TTC549 (cell line): ENCODE data around the gene ASB5.

Source experiments
- FAIRE-seq: peaks from 2 replicates; lab custom pipeline; 2012; peaks lifted over from hg19 to GRCh38; lab: Jason Lieb, UNC

Gene ASB5

DNA sequence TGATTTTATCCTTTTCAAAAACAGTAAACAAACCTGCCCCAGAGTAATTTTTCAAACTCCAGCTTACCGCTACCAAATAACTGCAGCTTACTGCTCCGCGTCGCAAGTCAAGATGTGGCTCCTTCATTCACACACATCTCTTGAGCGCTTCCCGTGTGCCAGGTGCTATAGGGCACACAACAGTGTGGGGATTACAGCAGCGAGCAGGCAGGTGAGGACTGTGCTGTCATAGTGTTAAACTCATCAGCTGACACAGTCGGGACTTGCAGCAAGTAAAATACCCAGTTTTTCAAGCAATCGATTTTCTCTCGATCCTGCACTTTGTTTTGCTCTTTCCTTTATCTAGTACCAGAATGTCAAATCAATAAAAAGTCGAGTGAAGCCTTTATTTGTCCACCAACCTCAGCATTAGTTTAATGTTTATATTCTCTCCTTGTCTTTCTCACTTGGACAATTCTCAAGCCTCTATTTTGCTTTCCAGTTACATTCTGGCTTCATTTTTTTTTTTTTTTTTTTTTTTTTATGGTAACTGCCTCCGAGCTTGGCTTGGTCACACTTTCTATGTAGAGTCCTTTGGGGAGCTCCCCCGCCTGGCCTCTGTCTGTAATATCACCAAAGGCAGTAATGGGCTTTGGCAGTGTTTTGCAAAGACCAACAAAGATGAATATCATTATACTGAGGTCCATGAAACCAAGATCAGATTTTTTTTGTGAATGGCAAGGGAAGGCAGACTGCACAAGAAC is 8.3 kb upstream of the ASB5 start:
- peak; percentile 3 for FAIRE-seq

- no peak for FAIRE-seq
Observed at GRCh38 chr4:176276710-176277109, 7.7 kb upstream of the ASB5 start.

GRCh38 chr4:176274441-176274840 is 5.4 kb upstream of the ASB5 start:
- FAIRE-seq = no peak

DNA sequence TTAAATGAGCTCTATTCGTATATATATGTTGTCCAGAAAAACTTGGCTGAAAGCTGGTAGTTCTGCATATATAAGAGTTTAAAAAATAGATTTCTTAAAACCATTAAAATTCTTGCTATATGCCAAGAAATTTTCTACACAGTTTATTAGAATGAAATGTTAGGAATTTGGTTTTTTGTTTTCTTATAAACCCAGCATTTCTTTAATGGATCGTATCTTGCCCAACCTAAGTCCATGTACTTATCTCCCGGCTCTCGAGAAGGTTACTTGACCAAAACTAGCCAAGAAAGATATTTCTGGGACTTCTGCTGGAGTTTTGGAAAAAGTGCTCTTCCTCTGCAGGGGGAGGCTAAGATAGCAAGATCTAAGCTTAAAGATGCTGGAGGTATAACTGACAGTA is 4.7 kb upstream of the ASB5 start:
- FAIRE-seq = no peak

DNA sequence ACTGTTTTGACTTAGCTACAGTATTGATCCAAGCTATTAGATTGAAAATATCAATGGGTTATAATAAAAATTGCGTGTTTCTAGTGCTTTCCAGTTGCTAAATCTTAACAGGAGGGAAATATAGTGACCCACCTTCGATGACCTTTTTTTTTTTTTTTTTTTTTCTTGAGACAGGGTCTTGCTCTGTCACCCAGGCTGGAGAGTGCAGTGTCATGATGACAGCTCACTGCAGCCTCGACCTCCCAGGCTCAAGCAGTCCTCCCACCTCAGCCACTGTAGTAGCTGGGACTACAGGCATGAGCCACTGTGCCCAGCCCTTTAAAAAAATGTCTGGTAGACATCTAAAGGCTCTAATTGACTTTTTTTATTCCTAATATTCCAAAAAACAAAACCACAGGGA is 3.8 kb upstream of the ASB5 start:
- no peak for FAIRE-seq

GRCh38 chr4:176271749-176272148 is 2.7 kb upstream of the ASB5 start:
- FAIRE-seq = no peak

DNA sequence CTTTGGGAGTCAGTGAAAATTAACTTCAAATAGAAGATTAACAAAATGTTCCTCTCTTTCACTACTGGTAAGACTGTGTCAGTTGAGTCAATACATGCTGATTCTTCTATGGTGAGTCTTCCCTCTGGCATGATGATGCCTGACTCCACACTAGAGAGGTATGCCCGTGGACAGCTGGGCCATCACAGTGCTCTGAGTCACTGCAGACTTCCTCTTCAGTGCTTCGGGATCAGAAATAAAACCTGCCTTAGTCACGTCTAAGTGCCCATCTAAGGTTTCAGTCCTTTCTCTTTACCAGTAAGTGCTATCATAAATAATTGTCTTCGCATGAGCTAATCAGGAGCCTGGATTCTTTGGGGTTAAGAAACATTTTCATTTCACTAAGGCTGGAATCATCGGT is 1.6 kb upstream of the ASB5 start:
- FAIRE-seq = no peak

DNA sequence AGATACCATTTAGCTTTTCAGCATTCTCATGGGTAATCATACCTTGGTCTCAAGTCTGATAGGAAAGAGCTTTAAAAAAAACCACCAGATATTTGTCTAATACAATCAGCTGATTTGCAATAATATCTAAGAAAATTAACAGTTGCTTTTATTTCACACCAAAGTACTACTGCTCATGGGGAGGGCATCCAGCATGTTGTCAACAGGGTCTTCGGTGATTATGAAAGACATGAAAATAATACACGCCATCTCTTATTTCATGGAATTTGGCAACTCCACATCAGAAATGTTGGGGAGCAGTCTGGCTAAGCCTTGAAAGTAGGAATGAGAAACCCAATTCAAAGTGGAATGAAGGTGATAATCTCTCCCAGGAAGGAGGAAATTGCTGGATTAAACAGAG is 3.0 kb downstream of the ASB5 start:
- FAIRE-seq = no peak

DNA sequence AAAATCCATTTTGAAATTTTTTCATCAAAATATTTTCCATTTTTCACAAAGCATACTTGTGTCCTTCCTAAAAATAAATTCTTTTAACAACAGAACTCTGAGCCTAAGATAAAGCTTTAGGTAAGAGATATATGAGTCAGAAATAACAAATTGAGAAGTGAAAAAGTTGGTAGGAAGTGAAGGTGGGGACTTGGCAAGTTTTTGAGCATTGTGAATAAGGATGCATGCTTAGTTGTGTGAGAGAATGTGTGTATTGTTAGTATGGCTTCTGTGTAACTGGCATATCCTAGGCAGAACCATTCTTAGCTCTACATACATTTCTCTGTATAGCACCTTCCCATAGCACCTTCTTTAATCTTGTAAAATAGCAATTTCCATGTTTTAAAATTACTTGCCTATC is 6.8 kb downstream of the ASB5 start:
- FAIRE-seq = no peak

- no peak for FAIRE-seq
Observed at GRCh38 chr4:176261481-176261880, 7.5 kb downstream of the ASB5 start.

GRCh38 chr4:176261018-176261417 is 8.0 kb downstream of the ASB5 start:
- no peak for FAIRE-seq

DNA sequence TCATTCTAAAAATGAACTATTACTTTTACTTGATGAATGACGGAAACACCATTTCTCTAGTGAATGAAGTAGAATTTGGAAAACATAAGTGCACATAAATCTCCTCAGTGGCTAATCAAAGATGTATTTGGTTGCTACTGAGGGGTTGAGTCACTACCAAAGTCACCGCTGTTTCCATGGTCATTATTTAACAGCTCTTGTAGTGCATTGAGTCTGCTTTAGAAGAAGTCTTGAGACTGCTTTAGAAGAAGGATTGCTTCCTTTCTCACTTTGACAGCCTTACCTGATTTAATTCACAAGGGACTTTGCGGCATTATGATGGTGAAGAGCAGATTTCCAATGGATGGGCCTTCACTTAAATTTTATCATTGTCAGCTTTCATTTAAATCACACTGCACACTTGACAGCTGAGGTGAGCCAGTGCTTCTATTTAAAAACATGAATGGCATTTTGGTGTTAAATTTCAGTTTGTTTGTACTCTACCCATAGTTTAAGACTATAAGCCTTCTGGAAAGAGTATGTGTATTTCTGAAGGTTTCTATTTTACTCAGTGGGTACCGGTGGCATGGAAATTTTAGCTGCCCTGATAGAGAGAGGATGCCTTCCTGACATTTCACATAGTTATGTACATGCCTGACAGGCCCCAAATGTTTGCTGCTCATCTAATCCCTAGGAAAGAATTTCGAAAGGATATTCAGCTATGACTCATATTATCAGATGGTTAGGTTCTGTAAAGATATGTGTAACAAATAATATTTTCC is 9.5 kb downstream of the ASB5 start:
- no peak for FAIRE-seq

DNA sequence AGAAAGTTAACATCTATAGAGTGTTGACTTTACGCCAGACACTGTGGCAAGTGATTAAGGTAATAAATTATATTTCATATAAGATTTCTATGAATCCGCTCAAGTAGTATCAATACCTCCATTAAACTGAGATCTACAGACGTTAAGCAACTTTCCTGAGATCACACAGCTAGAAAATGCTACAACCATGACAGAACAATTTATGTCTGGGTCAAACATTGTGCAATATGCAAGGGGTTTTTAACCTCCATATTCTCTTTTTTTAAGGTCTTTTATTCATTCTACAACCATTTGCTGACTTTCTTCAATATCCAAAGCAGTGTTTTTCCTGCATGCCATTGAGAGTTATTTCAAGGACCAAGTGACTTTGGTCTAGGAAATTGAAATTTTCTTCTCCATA is 10.9 kb downstream of the ASB5 start:
- FAIRE-seq = no peak

GRCh38 chr4:176256921-176257320 is 12.1 kb downstream of the ASB5 start:
- FAIRE-seq = no peak

GRCh38 chr4:176242764-176243347 is 26.2 kb downstream of the ASB5 start:
- FAIRE-seq = no peak

DNA sequence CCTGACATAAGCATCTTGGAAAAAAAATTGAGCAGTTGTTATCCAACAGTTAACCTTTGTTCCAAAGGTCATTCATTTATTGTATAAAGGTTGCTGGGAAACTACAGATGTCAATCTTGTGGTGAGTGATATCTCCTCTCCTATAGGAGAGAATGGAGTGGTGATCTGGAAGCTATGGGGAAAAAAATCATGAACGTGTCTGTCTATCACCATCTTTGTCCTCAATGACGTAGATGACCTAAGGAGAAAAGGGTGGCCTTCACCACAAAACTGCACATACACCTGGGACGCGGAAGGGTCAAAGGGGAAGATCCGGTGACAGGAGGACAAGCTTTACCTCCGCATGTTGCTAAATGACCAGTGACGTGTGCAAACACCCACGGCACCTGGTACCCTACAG is 27.3 kb downstream of the ASB5 start:
- no peak for FAIRE-seq

DNA sequence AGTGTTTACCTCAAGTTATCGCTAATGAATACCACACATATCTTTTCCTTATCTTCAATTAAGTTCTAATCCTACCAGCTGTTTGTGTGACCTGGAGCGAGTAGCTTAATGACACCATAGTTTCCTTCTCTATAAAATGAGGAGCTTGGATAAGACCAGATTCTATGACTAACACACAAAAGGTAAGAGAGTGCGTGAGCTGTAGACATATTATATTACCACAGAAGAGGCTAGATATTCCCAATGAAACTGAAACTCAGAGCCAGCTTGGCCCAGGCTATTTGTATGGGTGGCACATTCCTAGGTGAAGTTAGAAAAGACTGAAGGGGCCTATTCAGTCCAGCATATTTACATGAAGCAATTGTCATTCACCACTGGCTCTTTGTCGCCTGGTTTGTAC is 30.2 kb downstream of the ASB5 start:
- no peak for FAIRE-seq

DNA sequence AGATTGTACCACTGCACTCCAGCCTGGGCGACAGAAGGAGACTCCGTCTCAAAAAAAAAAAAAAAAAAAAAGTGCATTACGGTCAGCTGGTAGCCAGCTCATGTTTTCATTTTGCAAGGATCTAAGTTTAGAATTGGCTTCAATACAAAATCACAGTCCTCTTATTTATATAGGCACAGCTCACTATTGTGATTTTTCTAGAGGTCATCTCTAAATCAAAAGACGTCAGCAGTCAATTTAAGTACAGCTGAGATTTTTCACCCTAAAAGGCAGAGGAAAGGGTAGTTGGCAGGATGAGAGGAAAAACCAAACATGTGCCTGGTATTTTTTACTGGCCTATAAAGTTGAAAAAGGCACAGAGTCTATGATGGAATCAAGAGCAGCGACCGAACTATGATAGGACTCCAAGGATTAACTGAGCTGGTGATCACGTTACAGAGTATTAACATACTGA is 30.8 kb downstream of the ASB5 start:
- no peak for FAIRE-seq

GRCh38 chr4:176236946-176237345 is 32.1 kb downstream of the ASB5 start:
- FAIRE-seq = no peak

- no peak for FAIRE-seq
Observed at GRCh38 chr4:176230836-176231235, 38.2 kb downstream of the ASB5 start.

DNA sequence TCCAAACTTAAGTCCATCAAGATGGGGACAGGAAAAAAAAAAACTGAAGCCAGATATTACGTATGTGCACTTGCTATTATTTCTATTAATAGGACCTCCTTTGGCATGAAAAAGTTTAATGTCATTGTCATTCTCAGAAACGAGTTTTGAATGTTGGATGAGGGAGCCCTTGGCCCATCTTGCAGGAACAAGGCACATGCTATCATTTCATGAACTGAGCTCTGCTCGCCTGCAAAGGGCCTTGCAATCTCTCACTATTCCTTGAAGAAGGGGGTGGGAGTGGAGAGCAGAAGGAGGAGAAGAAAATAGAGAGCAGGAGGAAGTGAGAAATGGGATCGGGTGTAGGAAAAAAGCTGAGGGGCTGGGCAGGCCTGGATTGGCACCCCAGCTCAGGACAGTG is 39.4 kb downstream of the ASB5 start:
- no peak for FAIRE-seq

DNA sequence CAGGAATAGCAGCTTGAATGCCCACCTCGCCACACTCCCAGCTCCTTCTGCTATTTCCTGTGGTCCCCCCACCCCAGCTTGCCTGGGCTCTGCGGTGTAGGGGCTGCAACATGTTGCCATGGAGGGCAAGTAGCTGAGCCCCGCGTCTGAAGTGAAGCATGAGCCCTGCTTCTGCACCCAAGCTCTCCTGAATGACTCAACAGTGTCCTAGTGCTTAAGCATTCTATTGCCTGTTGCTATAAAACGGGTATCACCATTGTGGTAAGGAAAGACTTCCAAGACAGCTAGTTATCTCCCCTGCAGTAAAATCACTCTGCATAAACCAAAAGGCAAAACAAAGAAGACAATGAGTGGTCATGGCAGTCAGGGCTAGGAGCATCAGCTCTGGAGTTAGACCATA is 42.3 kb downstream of the ASB5 start:
- no peak for FAIRE-seq

- FAIRE-seq = no peak
Observed at GRCh38 chr4:176223561-176223960, 45.5 kb downstream of the ASB5 start.

DNA sequence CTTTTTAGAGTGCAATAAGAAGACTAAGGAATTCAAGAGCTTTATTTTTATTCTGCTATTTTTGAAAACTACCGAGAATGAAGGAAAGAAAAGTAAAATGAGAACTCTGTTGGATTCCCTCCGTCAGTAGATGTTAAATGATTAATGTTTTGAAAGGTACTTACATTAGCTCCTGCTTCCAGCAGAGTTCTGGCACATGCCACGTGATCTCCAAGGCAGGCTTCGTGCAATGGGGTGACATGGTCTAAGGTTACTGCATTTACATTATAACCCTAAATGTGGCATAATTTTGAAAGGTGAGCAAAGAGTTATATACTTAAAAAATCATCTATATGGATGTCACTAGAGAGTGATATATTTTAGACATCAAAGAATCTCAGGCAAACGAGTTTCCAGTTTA is 46.9 kb downstream of the ASB5 start:
- FAIRE-seq = no peak
